HG02943 (cell line): ENCODE results near the gene CDK14.

Experiments used
- ATAC-seq: cut with Tn5 transposase; IDR thresholded peaks from one replicate; pipeline ENCODE4 v1.9.1; 2021; ENCODE audit warnings: mild to moderate bottlenecking, low read depth, moderate library complexity; ENCODE audit not compliant: unreplicated experiment

Gene CDK14

GRCh38 chr7:91114232-91114631, 518.1 kb downstream of the CDK14 start:
- ATAC-seq = no peak

DNA sequence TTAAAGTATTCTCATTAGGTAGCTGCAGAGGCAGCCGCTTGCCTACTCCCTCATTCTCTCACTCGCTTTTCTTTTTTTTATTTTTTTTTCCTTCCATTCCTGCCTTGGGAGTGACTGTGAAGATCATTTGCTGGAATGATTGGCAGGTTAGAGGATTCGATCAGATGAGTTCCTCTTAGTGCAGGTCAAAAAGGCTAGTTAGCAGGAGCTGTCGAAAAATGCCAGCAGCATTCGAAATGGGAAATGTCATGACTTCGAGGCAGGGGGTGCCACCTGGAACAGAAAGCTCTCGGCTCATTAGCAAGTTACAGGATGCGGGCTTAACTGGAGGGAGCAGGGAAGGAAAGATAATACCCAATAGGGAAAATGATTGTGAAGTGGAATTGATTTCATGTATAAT, 530.6 kb downstream of the CDK14 start:
- ATAC-seq = no peak

- ATAC-seq = no peak
Measured at GRCh38 chr7:91127325-91127724, 531.2 kb downstream of the CDK14 start.

DNA sequence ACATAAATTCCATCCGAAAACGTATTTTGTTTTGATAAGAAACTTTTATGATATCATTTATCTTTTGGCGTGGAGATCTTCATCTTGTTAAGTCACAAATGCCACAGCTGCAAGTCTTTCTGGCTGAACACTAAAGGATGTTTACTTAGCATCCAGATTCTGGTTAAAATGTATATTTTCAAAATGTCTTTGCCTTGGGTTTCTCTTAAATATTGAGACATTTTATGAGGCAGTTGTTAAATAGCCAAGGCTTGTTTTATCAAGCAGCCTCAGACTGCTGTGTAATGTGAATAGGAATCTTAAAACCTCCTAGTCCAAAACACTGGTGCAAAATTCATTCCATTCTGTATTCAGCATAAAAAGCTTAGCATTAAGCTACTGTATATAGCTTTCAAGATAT, 531.8 kb downstream of the CDK14 start:
- ATAC-seq = no peak

GRCh38 chr7:91128683-91129348, 532.7 kb downstream of the CDK14 start:
- no peak for ATAC-seq

DNA sequence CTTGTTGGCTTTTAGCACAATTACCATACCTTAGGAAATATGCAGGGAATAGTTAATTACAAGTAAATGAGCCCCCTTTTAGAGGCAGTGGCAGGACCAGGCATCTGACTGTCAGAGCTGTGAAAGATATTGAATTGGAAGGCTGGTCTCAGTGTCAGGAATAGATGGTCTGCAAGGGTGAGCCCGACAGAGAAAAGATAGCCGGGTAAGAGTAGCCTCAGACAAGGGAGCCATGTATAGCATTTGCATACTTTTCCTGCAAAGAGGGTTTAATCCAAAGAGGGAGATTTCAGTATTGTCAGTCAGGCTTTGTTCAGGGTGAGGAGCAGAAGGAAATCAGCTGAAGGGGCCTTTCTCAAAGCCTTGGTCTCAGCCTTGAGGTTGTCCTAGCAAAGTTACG, 539.2 kb downstream of the CDK14 start:
- ATAC-seq = no peak

GRCh38 chr7:91135703-91136430, 539.7 kb downstream of the CDK14 start:
- no peak for ATAC-seq

DNA sequence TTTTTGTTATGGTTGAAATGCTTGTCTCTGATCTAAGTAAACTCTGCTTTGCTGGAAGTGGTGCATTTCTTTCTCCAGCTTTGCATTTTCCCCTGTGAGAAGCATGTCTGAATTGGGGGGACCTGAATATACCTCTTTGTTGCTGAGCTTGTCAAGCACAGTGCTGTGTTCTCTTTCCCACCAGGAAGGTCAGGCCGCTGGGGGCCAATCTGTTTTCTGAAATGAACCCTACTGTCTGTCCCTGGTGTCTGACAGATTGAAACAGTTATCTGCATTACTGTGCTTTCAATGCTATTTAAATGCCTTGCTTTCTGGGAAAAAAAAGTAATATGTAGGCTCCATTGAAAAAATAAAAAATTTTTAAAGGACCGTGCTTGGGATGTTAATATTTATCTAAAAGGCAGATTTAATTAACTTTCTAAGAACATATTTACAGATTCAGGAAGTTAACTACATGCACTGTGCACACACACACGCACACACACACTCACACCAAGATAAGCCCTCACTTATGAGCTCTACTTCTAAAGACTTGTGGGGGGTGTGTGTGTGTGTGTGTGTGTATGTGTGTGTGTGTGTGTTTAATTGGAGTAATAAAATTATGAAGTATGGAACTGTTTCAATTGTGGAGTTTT, 541.1 kb downstream of the CDK14 start:
- ATAC-seq = peak; percentile 63

DNA sequence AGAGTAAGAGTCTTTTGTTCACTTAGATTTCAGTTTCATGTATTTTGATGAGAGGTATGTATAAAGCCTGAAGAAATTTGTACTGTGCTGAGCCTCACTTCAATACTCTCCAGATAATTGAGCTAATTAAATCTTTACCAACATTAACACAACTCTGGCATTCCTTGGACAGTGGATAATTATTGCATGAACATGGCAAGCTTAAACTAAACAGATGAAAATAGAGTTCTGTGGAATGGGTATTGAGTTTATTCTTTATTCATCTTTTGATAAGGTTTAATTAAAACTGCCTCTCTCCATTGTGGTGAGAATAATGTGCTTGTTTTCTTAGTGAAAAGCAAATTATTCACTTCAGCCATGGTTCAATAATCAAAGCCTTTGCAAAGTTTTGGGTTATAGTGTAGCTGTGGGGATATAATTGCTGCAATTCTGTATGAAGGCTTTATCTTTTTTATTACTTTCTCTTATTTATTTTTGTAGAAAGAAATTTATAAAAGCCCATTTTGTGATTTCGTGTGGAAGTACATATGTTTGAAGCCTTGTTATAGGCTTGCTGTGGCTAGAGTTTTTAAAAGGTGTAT, 541.8 kb downstream of the CDK14 start:
- ATAC-seq = peak; percentile 6

- ATAC-seq = no peak
Measured at GRCh38 chr7:91140286-91140685, 544.2 kb downstream of the CDK14 start.

GRCh38 chr7:91140982-91141381, 544.9 kb downstream of the CDK14 start:
- ATAC-seq = no peak

DNA sequence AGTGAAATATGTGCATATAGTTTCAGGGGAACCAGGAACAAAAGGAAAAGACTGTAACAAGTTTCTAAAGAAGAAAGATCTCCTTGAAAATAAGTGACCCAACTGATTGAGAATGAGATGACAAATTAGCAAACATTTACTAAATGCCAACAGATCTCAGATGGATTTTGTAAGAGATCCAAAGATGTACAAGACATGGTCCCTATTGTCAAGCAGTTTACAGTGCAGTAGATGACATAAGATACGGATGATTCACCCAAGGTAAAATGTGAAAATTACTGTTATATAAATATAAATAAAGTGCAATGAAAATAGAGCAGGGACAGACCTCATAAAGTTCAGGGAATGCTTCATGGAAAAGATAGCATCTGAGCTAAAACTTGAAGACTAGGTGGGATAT, 546.6 kb downstream of the CDK14 start:
- ATAC-seq = no peak

DNA sequence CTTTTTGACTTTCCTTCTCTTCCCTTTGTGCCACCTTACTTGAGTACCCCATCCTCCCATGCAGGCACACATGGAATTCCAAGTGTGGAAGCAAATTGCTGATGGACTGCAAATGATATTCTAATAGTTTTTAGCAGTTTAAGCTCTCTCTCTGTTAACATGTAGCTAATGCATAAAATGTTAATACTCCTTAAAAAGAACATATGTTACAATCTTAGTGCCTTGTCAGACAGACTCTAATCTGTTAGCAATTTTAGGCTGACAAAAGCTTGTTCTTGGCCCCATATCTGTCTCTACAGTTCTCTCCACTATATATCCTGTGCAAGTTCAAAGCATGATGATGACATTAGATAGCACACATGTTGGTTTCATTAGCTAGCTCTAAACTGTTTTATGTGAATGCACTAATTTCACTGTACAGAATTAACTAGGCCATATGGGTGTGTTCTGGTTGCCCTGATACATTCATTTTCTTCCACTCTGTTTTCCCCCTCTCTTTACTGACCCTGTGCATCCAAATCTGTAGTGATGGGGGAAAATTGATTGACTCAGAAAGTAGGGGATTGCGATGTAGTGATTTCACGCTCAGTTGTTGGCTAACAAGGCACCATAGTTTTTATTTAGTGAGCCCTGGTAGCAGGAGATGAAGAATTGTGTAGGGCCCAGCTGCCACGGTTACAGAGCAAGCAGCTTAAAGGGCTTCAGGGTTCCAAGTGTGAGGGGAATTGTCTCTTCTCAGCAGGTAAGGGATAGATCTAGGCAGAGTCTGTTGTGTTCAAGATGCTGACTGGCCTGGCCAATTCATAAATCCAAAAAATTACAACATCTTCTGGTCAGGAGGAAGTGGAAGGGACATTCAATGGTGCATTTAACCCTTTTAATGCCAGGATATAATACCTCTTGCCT, 553.5 kb downstream of the CDK14 start:
- ATAC-seq = no peak

GRCh38 chr7:91151916-91152315, 555.8 kb downstream of the CDK14 start:
- no peak for ATAC-seq

DNA sequence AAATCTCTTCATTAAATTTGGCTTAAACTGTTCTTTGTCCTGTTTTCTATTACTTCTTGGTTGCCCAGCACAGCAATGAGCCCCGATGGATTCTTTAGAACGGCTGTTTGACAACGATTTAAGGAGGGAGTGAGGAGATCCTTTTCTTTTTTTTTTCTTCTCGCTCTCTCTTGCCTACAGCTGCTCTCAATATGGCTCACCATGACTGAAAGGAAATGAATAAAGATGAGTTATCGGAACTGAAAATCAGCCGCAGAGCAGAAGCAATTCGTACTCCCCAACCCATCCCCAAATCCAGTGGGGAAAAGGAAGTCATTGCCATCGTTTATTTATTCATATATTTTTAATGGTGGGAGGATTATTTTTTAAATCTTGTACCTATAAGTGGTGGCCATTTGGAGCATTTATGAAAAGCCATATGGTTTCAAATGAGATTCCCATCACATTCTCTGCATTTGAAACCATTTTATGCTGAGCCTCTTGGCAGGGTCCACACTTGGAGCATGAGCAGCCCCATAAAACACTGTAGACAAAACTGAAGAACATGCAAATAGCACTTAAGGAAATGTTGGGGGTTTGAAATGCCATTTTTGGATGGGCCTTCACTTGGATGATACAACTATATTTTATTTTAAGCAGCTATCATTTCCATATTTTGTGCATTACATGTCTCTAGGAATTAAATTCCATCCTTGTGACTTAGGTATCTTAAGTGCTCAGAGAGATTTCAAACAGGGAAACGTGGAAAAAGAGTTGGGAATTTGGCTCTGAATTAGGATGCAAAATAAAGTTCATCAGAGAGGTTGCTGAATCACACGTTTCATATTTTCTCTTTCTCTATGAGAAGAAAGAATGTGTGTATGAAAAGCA, 560.4 kb downstream of the CDK14 start:
- no peak for ATAC-seq

DNA sequence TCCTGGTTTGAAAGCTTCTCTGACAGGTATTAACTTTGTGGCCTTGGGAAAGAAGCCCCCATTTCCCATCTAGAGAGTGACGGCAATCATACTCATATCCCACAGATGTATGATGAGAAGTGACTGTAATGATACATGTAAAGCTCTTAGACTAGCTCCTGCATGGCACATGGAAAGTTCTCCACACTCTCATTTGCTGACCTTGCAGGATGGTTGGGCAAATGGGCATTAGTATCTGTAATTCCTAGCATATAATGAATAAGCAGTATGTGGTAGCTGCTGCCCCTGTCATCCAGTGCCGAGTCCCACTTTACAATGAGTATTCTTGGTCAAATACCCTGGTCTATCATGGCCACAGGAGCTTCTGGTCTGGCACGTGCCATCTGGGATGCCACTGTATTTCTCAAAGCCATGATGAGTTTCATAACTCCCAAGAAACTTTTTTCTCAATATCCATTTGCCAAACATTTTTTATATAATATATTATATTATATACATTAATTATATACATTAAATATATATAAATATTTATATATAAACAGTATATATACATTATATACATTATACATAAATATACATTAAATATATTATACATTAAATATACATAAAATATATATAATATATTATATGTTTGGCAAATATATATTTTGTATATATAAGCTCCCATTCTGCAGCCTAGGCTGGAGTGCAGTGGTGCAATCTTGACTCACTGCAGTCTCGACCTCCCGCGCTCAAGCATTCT, 561.6 kb downstream of the CDK14 start:
- no peak for ATAC-seq

- ATAC-seq = no peak
Measured at GRCh38 chr7:91162436-91162835, 566.3 kb downstream of the CDK14 start.

DNA sequence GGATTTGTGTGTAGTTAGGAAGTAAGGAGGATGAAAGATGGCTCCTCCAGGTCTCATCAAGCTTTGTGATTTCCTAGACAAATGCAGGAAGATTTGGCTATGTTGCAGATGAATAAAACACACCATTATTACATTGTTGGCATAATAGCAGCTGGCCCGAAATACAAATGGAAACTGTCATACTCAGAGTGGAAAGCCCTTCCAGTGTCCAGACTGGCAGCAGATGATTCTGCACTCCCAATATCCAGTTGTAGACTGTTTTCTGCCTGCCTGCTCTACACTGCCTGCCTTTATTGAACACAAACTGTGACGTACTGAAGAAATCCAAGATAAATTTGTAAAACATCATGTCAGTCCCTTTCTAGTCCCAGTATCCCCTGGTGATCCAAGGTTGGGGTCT, 568.4 kb downstream of the CDK14 start:
- ATAC-seq = no peak
